IMR-90 (cell line): Measurements from ENCODE around the gene YES1. TPM values are rescaled to one million over a fixed set of nuclear protein-coding genes. Genes with fewer than 3 reads are reported as not detected.

ENCODE experiments used
- ATAC-seq: fragments of 200-7000 bp; cut with Tn5 transposase; 2 replicates; pipeline ENCODE4 v1.9.1; 2020; ENCODE audit warnings: low read depth, mild to moderate bottlenecking, moderate library complexity
- BruUV-seq: library from RNA; stranded (reverse); fragments of 400-500 nt; replicated peaks from 2 replicates; lab custom pipeline; 2021; lab: Mats Ljungman, UMichigan
- CTCF ChIA-PET: fragments of 300-600 bp; formaldehyde crosslinking; extraction: SDS; loops from one replicate; lab custom pipeline; 2021; ENCODE audit warnings: antibody characterized with exemption; lab: Yijun Ruan, JAX
- POLR2A ChIA-PET: fragments of 300-600 bp; sonication (Branson Sonifier 250); formaldehyde crosslinking; loops from one replicate; lab custom pipeline; 2022; ENCODE audit warnings: antibody characterized with exemption; ENCODE audit not compliant: unreplicated experiment; lab: Charles Lee
- DNase-seq: peaks from one replicate; pipeline ENCODE4 v3.0.0; 2013
- H2AFZ ChIP-seq: replicated peaks from 2 replicates; pipeline ENCODE3; 2013; ENCODE audit warnings: low read length, mild to moderate bottlenecking; ENCODE audit not compliant: poor library complexity
- H2AK5ac ChIP-seq: 2 replicates; pipeline ENCODE4 v1.6.1; 2013; ENCODE audit warnings: low read depth, low read length, inconsistent platforms
- H2AK9ac ChIP-seq: replicated peaks from 2 replicates; pipeline ENCODE3; 2013; ENCODE audit warnings: mild to moderate bottlenecking, low read depth, low read length, moderate library complexity; ENCODE audit not compliant: poor library complexity
- H2BK120ac ChIP-seq: 2 replicates; pipeline ENCODE4 v1.6.1; 2013; ENCODE audit warnings: low read depth, low read length, inconsistent platforms
- H2BK15ac ChIP-seq: 3 replicates; pipeline ENCODE4 v1.6.1; 2013; ENCODE audit warnings: low read depth, low read length, inconsistent platforms
- H2BK20ac ChIP-seq: 2 replicates; pipeline ENCODE4 v1.6.1; 2013; ENCODE audit warnings: low read depth, mild to moderate bottlenecking, inconsistent platforms, low read length, moderate library complexity
- H2BK5ac ChIP-seq: 2 replicates; pipeline ENCODE4 v1.6.1; 2013; ENCODE audit warnings: mild to moderate bottlenecking, low read depth, low read length, inconsistent platforms; ENCODE audit not compliant: poor library complexity, severe bottlenecking
- H3K14ac ChIP-seq: replicated peaks from 2 replicates; pipeline ENCODE4 v1.6.1; 2013; ENCODE audit warnings: low read depth, low read length, inconsistent platforms
- H3K18ac ChIP-seq: 2 replicates; pipeline ENCODE4 v1.6.1; 2013; ENCODE audit warnings: low read depth, low read length, control low read depth
- H3K23ac ChIP-seq: 2 replicates; pipeline ENCODE4 v1.6.1; 2013; ENCODE audit warnings: low read depth, low read length, inconsistent platforms
- H3K27ac ChIP-seq: 2 replicates; pipeline ENCODE4 v1.5.1; 2013; ENCODE audit warnings: mild to moderate bottlenecking, control low read depth, low read length; ENCODE audit not compliant: insufficient read depth
- H3K27me3 ChIP-seq: 2 replicates; pipeline ENCODE4 v1.6.1; 2013; ENCODE audit warnings: low read length; ENCODE audit not compliant: control insufficient read depth, insufficient read depth
- H3K36me3 ChIP-seq: 2 replicates; pipeline ENCODE4 v1.6.1; 2013; ENCODE audit warnings: low read length, mixed read lengths; ENCODE audit not compliant: control insufficient read depth, insufficient read depth
- H3K4ac ChIP-seq: 2 replicates; pipeline ENCODE4 v1.6.1; 2013; ENCODE audit warnings: low read depth, low read length, inconsistent platforms
- H3K4me1 ChIP-seq: 2 replicates; pipeline ENCODE4 v1.6.1; 2013; ENCODE audit warnings: low read length, mixed read lengths; ENCODE audit not compliant: control insufficient read depth, insufficient read depth
- H3K4me2 ChIP-seq: 2 replicates; pipeline ENCODE4 v1.6.1; 2013; ENCODE audit warnings: low read depth, mild to moderate bottlenecking, control low read depth, low read length, moderate library complexity
- H3K4me3 ChIP-seq: 2 replicates; pipeline ENCODE4 v1.5.1; 2013; ENCODE audit warnings: low read depth, mild to moderate bottlenecking, control low read depth, low read length, moderate library complexity; ENCODE audit not compliant: insufficient read depth
- H3K56ac ChIP-seq: 2 replicates; pipeline ENCODE4 v1.6.1; 2013; ENCODE audit warnings: low read length, inconsistent platforms; ENCODE audit not compliant: insufficient read depth; ENCODE audit errors: extremely low read depth
- H3K79me1 ChIP-seq, 2 experiments: 2 replicates each; pipeline ENCODE4 v1.6.1; 2013; ENCODE audit warnings: low read length in 2 of 2, inconsistent platforms in 1 of 2, low read depth in 1 of 2
- H3K9ac ChIP-seq: 2 replicates; pipeline ENCODE4 v1.6.1; 2013; ENCODE audit warnings: low read depth, low read length, control low read depth
- H3K9me1 ChIP-seq: 2 replicates; pipeline ENCODE4 v1.6.1; 2013; ENCODE audit warnings: low read length, inconsistent platforms; ENCODE audit not compliant: insufficient read depth
- H3K9me3 ChIP-seq: 2 replicates; pipeline ENCODE4 v1.6.1; 2013; ENCODE audit warnings: low read length; ENCODE audit not compliant: control insufficient read depth, insufficient read depth
- H4K20me1 ChIP-seq: 2 replicates; pipeline ENCODE4 v1.6.1; 2013; ENCODE audit warnings: low read length, inconsistent platforms; ENCODE audit not compliant: insufficient read depth
- H4K5ac ChIP-seq: 2 replicates; pipeline ENCODE4 v1.6.1; 2013; ENCODE audit warnings: mild to moderate bottlenecking, low read depth, low read length, control low read depth
- H4K8ac ChIP-seq, 2 experiments: 2 replicates each; pipeline ENCODE4 v1.6.1; 2013; ENCODE audit warnings: low read depth in 2 of 2, low read length in 2 of 2, control low read depth in 1 of 2, inconsistent platforms in 1 of 2
- H4K91ac ChIP-seq: 2 replicates; pipeline ENCODE4 v1.6.1; 2013; ENCODE audit warnings: low read depth, low read length, inconsistent platforms; ENCODE audit not compliant: insufficient read depth
- BHLHE40 ChIP-seq: fragments of 150-350 bp; IDR thresholded peaks from 2 replicates; pipeline ENCODE4 v1.6.1; 2016; ENCODE audit warnings: mild to moderate bottlenecking, low read depth, low read length
- CEBPB ChIP-seq: IDR thresholded peaks from 2 replicates; pipeline ENCODE4 v1.6.1; 2012; ENCODE audit warnings: low read depth, low read length, improper control_type of control experiment
- CHD1 ChIP-seq: IDR thresholded peaks from 2 replicates; pipeline ENCODE4 v1.6.1; 2012; ENCODE audit warnings: low read depth, low read length, improper control_type of control experiment
- CTCF ChIP-seq: conservative IDR thresholded peaks from 2 replicates; pipeline ENCODE4 v1.5.1; 2012; ENCODE audit warnings: mild to moderate bottlenecking, low read depth, low read length, improper control_type of control experiment
- ELK1 ChIP-seq: fragments of 150-350 bp; IDR thresholded peaks from 2 replicates; pipeline ENCODE4 v1.6.1; 2016; ENCODE audit warnings: low read depth, mild to moderate bottlenecking, low read length, moderate library complexity, borderline replicate concordance
- FOS ChIP-seq: fragments of 150-350 bp; IDR thresholded peaks from 2 replicates; pipeline ENCODE4 v1.6.1; 2016; ENCODE audit warnings: low read depth, low read length
- MAFK ChIP-seq: IDR thresholded peaks from 2 replicates; pipeline ENCODE4 v1.6.1; 2012; ENCODE audit warnings: low read depth, low read length, improper control_type of control experiment
- MAZ ChIP-seq: IDR thresholded peaks from 2 replicates; pipeline ENCODE4 v1.6.1; 2012; ENCODE audit warnings: low read depth, mild to moderate bottlenecking, low read length, improper control_type of control experiment, moderate library complexity, borderline replicate concordance
- MXI1 ChIP-seq: IDR thresholded peaks from 2 replicates; pipeline ENCODE4 v1.6.1; 2012; ENCODE audit warnings: low read depth, mild to moderate bottlenecking, low read length, moderate library complexity, borderline replicate concordance
- NFE2L2 ChIP-seq: fragments of 150-350 bp; IDR thresholded peaks from 2 replicates; pipeline ENCODE4 v1.6.1; 2016; ENCODE audit warnings: low read depth, mild to moderate bottlenecking, low read length
- POLR2A ChIP-seq: IDR thresholded peaks from 2 replicates; pipeline ENCODE4 v1.6.1; 2012; ENCODE audit warnings: mild to moderate bottlenecking, low read depth, low read length
- RAD21 ChIP-seq: IDR thresholded peaks from 2 replicates; pipeline ENCODE4 v1.6.1; 2012; ENCODE audit warnings: low read length, improper control_type of control experiment
- RCOR1 ChIP-seq: IDR thresholded peaks from 2 replicates; pipeline ENCODE4 v1.6.1; 2012; ENCODE audit warnings: mild to moderate bottlenecking, low read length, improper control_type of control experiment; ENCODE audit not compliant: insufficient replicate concordance
- RFX5 ChIP-seq: IDR thresholded peaks from 2 replicates; pipeline ENCODE4 v1.8.0; 2012; ENCODE audit warnings: low read depth, mild to moderate bottlenecking, low read length, moderate library complexity
- SMC3 ChIP-seq: fragments of 150-350 bp; IDR thresholded peaks from 2 replicates; pipeline ENCODE4 v1.6.1; 2016; ENCODE audit warnings: low read depth, mild to moderate bottlenecking, antibody characterized with exemption, low read length, moderate library complexity
- USF2 ChIP-seq: fragments of 150-350 bp; IDR thresholded peaks from 2 replicates; pipeline ENCODE4 v1.6.1; 2017; ENCODE audit warnings: mild to moderate bottlenecking, antibody characterized with exemption, low read length, low read depth
- WGBS, 2 experiments: methylation state at CpG; one replicate each; pipeline versions ENCODE4 v1.1.5 to v1.1.7; 2013; ENCODE audit warnings: missing lambda C conversion rate in 2 of 2; ENCODE audit not compliant: insufficient read length in 1 of 2; ENCODE audit errors: extremely low coverage in 2 of 2; 5-methylcytosine and 5-hydroxymethylcytosine counted together
- dilution Hi-C: fragments of 300-500 bp; cut with HindIII; formaldehyde crosslinking; loops from one replicate; pipeline ENCODE4 v1.14.3; 2018; ENCODE audit warnings: low sequenced_read_pairs; ENCODE audit not compliant: unreplicated experiment
- in situ Hi-C: fragments of 300-500 bp; cut with MboI; formaldehyde crosslinking; loops from 3 replicates; pipeline ENCODE4 v1.14.3; 2019; ENCODE audit warnings: low sequenced_read_pairs, inconsistent platforms, mixed read lengths
- intact Hi-C: fragments of 100-400 bp; cut with micrococcal nuclease; formaldehyde crosslinking; loops from 2 replicates; pipeline ENCODE4 v1.10.0; 2022
- polyA plus RNA-seq, 3 experiments: library from polyadenylated mRNA; depleted of rRNA; stranded (reverse); fragments of >200 nt; gene quantifications; 2 replicates each; pipeline ENCODE4 v1.2.3, GENCODE V29; 2012; ENCODE audit warnings: low replicate concordance in 1 of 3
- total RNA-seq: library from RNA; depleted of rRNA; stranded (reverse); fragments of >200 nt; gene quantifications from 2 replicates; pipeline ENCODE4 v1.2.3, GENCODE V29; 2012

Gene YES1
- total and polyA plus RNA-seq, 2 of the 4 experiments (the other 2 are of a cell fraction) = 16.7 to 62.0 TPM

GRCh38 chr18:681985-682384 is 130.1 kb downstream of the YES1 start:
- Histone ChIP-seq H3K4me2 (no peak overlapping the region), H3K9me3 (no peaks in the 10 kb centered on the region), H3K14ac (no peak overlapping the region), H2BK5ac (no peak overlapping the region), H3K9me1 (peaks cover 3% of the 10 kb centered on the region; the same call in 1 of the 2 replicates), H2AFZ (no peak overlapping the region), H2BK120ac (no peak overlapping the region), H3K4me3 (no peak overlapping the region), H4K20me1 (no peaks in the 10 kb centered on the region), H3K79me1 (no peaks in the 10 kb centered on the region), H3K4me1 (no peaks in the 10 kb centered on the region), H4K5ac (no peak overlapping the region), H3K18ac (no peak overlapping the region), H4K8ac (no peak overlapping the region), H2BK20ac (no peak overlapping the region), H3K23ac (no peak overlapping the region), H3K27ac (no peak overlapping the region), H3K9ac (no peak overlapping the region), H2AK9ac (no peak overlapping the region), H3K4ac (no peak overlapping the region), H2AK5ac (no peak overlapping the region), H2BK15ac (no peak overlapping the region), H4K91ac (no peak overlapping the region), H3K27me3 (no peaks in the 10 kb centered on the region), H3K36me3 (peaks cover 26% of the 10 kb centered on the region), H3K56ac (no peak overlapping the region)
- intact Hi-C loops = no loop called here
- in situ Hi-C loops = no loop called here
- ChIA-PET CTCF (no interaction called here), POLR2A (no interaction called here)
- TF ChIP-seq MXI1 = no peak
- TF ChIP-seq FOS = no peak
- TF ChIP-seq RAD21 = no peak
- TF ChIP-seq SMC3 = no peak
- no peak for TF ChIP-seq RCOR1
- no peak for TF ChIP-seq CTCF
- no peak for TF ChIP-seq POLR2A
- no peak for TF ChIP-seq RFX5
- no peak for TF ChIP-seq MAFK
- TF ChIP-seq MAZ = no peak
- TF ChIP-seq NFE2L2 = no peak
- no peak for TF ChIP-seq BHLHE40
- TF ChIP-seq CEBPB = no peak
- no peak for TF ChIP-seq CHD1
- TF ChIP-seq ELK1 = no peak
- TF ChIP-seq USF2 = no peak
- 100% methylated on average over 1 of the region's 5 CpGs; no CpG with 5 or more reads in 1 of the 2 experiments for WGBS, 2 experiments
- DNase-seq = no peak
- ATAC-seq = no peak
- dilution Hi-C loops = no loop called here
- BruUV-seq = no TSS peak
